Astrocyte (in vitro differentiated cells and primary cell): ENCODE measurements around the gene KMT5C. TPM values are rescaled to one million over a fixed set of nuclear protein-coding genes. Genes with fewer than 3 reads are reported as not detected.
A peak's percentile ranks its signal among the peaks of the same experiment; 100 is the strongest.

ENCODE experiments used
- DNase-seq: peaks from one replicate; pipeline ENCODE4 v3.0.0-alpha.2; 2010; ENCODE audit warnings: low read depth
- FAIRE-seq: peaks from 2 replicates; lab custom pipeline; 2011; peaks lifted over from hg19 to GRCh38; lab: Jason Lieb, UNC
- H2AFZ ChIP-seq: 2 replicates; pipeline ENCODE4 v1.6.0; 2012; ENCODE audit warnings: low read depth, low read length, inconsistent platforms
- H3K27ac ChIP-seq: 2 replicates; pipeline ENCODE4 v1.5.1; 2011; ENCODE audit warnings: low read depth, low read length, inconsistent platforms
- H3K27me3 ChIP-seq: 2 replicates; pipeline ENCODE4 v1.6.0; 2011; ENCODE audit warnings: low read length, inconsistent platforms; ENCODE audit not compliant: insufficient read depth
- H3K36me3 ChIP-seq: 2 replicates; pipeline ENCODE4 v1.5.1; 2011; ENCODE audit warnings: low read length, inconsistent platforms; ENCODE audit not compliant: insufficient read depth
- H3K4me1 ChIP-seq: 2 replicates; pipeline ENCODE4 v1.5.1; 2011; ENCODE audit warnings: low read length, inconsistent platforms; ENCODE audit not compliant: insufficient read depth
- H3K4me2 ChIP-seq: 2 replicates; pipeline ENCODE4 v1.6.0; 2012; ENCODE audit warnings: low read length, inconsistent platforms
- H3K4me3 ChIP-seq: 2 replicates; pipeline ENCODE4 v1.5.1; 2011; ENCODE audit warnings: low read depth, mild to moderate bottlenecking, low read length, inconsistent platforms; ENCODE audit not compliant: insufficient read depth
- H3K79me2 ChIP-seq: 2 replicates; pipeline ENCODE4 v1.6.0; 2012; ENCODE audit warnings: mild to moderate bottlenecking, low read length, inconsistent platforms; ENCODE audit not compliant: insufficient read depth
- H3K9ac ChIP-seq: 2 replicates; pipeline ENCODE4 v1.6.0; 2012; ENCODE audit warnings: mild to moderate bottlenecking, low read length, inconsistent platforms
- H3K9me3 ChIP-seq: 2 replicates; pipeline ENCODE4 v1.5.1; 2012; ENCODE audit warnings: low read depth, mild to moderate bottlenecking, low read length, inconsistent platforms; ENCODE audit not compliant: insufficient read depth
- H4K20me1 ChIP-seq: 2 replicates; pipeline ENCODE4 v1.6.0; 2012; ENCODE audit warnings: low read length, inconsistent platforms; ENCODE audit not compliant: insufficient read depth
- H3K27ac Mint-ChIP-seq: one replicate; pipeline ENCODE4 v1.8.0; 2021; ENCODE audit warnings: mild to moderate bottlenecking, mixed read lengths; ENCODE audit not compliant: unreplicated experiment
- H3K27me3 Mint-ChIP-seq: one replicate; pipeline ENCODE4 v1.8.0; 2021; ENCODE audit warnings: low read depth, mixed read lengths; ENCODE audit not compliant: unreplicated experiment
- H3K36me3 Mint-ChIP-seq: one replicate; pipeline ENCODE4 v1.8.0; 2021; ENCODE audit warnings: low read depth, mixed read lengths; ENCODE audit not compliant: unreplicated experiment
- H3K4me1 Mint-ChIP-seq: one replicate; pipeline ENCODE4 v1.8.0; 2021; ENCODE audit warnings: low read depth, mixed read lengths; ENCODE audit not compliant: unreplicated experiment
- H3K4me3 Mint-ChIP-seq: one replicate; pipeline ENCODE4 v1.8.0; 2021; ENCODE audit warnings: mild to moderate bottlenecking, moderate library complexity, mixed read lengths; ENCODE audit not compliant: unreplicated experiment
- H3K9me3 Mint-ChIP-seq: one replicate; pipeline ENCODE4 v1.8.0; 2021; ENCODE audit warnings: mild to moderate bottlenecking, mixed read lengths; ENCODE audit not compliant: unreplicated experiment
- CTCF ChIP-seq: IDR thresholded peaks from 2 replicates; pipeline ENCODE4 v1.5.1; 2011; ENCODE audit warnings: low read depth, mild to moderate bottlenecking, inconsistent platforms, low read length, moderate library complexity; ENCODE audit not compliant: insufficient read depth
- EZH2 ChIP-seq: IDR thresholded peaks from 2 replicates; pipeline ENCODE4 v1.6.1; 2012; ENCODE audit warnings: mild to moderate bottlenecking, low read length, inconsistent platforms; ENCODE audit not compliant: insufficient read depth
- total RNA-seq: library from RNA; stranded (reverse); gene quantifications from 2 replicates; pipeline ENCODE4 v1.2.1, GENCODE V29; 2021

KMT5C gene
- total RNA-seq, 1 donor from 2014 or later = 14.6 TPM

GRCh38 chr19:55352040-55352439 is 12.4 kb downstream of the KMT5C start:
- Mint-ChIP-seq H3K4me3 (no peak overlapping the region), H3K4me1 (peaks cover 4% of the 10 kb centered on the region), H3K36me3 (peaks cover 10% of the 10 kb centered on the region), H3K27me3 (peaks cover 47% of the 10 kb centered on the region), H3K9me3 (peaks cover 4% of the 10 kb centered on the region), H3K27ac (no peak overlapping the region)
- Histone ChIP-seq H3K9me3 (no peaks in the 10 kb centered on the region), H3K79me2 (no peaks in the 10 kb centered on the region), H3K4me2 (no peak overlapping the region), H3K36me3 (no peaks in the 10 kb centered on the region), H3K4me1 (peaks cover 10% of the 10 kb centered on the region), H3K27ac (no peak overlapping the region), H3K9ac (no peak overlapping the region), H3K27me3 (peaks cover 17% of the 10 kb centered on the region), H4K20me1 (peaks cover 11% of the 10 kb centered on the region), H2AFZ (no peak overlapping the region), H3K4me3 (no peak overlapping the region)
- FAIRE-seq (no peak), DNase-seq (no peak)
- no peak for TF ChIP-seq CTCF
- TF ChIP-seq EZH2 = no peak

GRCh38 chr19:55352549-55353145 is 13.0 kb downstream of the KMT5C start:
- no peak overlapping the region for H2AFZ ChIP-seq
- TF ChIP-seq EZH2 (no peak), CTCF (no peak)
- peak overlapping the region; percentile 61 for H3K4me3 Mint-ChIP-seq

GRCh38 chr19:55353356-55353802 is 13.7 kb downstream of the KMT5C start:
- Histone ChIP-seq H3K4me3 (peak overlapping the region; percentile 17), H3K79me2 (no peaks in the 10 kb centered on the region), H3K4me1 (peaks cover 10% of the 10 kb centered on the region), H2AFZ (peak overlapping the region; percentile 81), H3K9me3 (no peaks in the 10 kb centered on the region), H3K27ac (no peak overlapping the region), H4K20me1 (peaks cover 11% of the 10 kb centered on the region), H3K9ac (peak overlapping the region; percentile 43), H3K27me3 (peaks cover 17% of the 10 kb centered on the region), H3K4me2 (peak overlapping the region; percentile 82), H3K36me3 (no peaks in the 10 kb centered on the region)
- TF ChIP-seq EZH2 (no peak), CTCF (no peak)
- DNase-seq = no peak
- peaks cover 1% of the 10 kb centered on the region for H3K4me1 Mint-ChIP-seq
- no peak for FAIRE-seq
- peak overlapping the region; percentile 79 for H3K4me3 Mint-ChIP-seq
- H3K27me3 Mint-ChIP-seq = peaks cover 58% of the 10 kb centered on the region
- H3K36me3 Mint-ChIP-seq = peaks cover 6% of the 10 kb centered on the region
- H3K27ac Mint-ChIP-seq = no peak overlapping the region
- H3K9me3 Mint-ChIP-seq = peaks cover 6% of the 10 kb centered on the region

More at GRCh38 chr19:55352549-55353145, 13.0 kb downstream of the KMT5C start:
- Histone ChIP-seq H3K9ac (no peak overlapping the region), H3K4me1 (peaks cover 10% of the 10 kb centered on the region), H3K36me3 (no peaks in the 10 kb centered on the region), H3K79me2 (no peaks in the 10 kb centered on the region), H3K4me2 (no peak overlapping the region), H3K4me3 (no peak overlapping the region), H3K27ac (no peak overlapping the region), H3K27me3 (peaks cover 17% of the 10 kb centered on the region), H4K20me1 (peaks cover 11% of the 10 kb centered on the region), H3K9me3 (no peaks in the 10 kb centered on the region)
- no peak for FAIRE-seq
- no peak for DNase-seq
- peaks cover 52% of the 10 kb centered on the region for H3K27me3 Mint-ChIP-seq
- peak overlapping the region; percentile 47 for H3K27ac Mint-ChIP-seq
- peaks cover 6% of the 10 kb centered on the region for H3K9me3 Mint-ChIP-seq
- H3K36me3 Mint-ChIP-seq = peaks cover 10% of the 10 kb centered on the region
- H3K4me1 Mint-ChIP-seq = peaks cover 4% of the 10 kb centered on the region
